ENCODE results near the gene RNASET2. TPM values are rescaled to one million over a fixed set of nuclear protein-coding genes. Genes with fewer than 3 reads are reported as not detected.

RNASET2 gene
- total RNA-seq, 1 donor from 2014 or later, result 22.0 TPM

DNA sequence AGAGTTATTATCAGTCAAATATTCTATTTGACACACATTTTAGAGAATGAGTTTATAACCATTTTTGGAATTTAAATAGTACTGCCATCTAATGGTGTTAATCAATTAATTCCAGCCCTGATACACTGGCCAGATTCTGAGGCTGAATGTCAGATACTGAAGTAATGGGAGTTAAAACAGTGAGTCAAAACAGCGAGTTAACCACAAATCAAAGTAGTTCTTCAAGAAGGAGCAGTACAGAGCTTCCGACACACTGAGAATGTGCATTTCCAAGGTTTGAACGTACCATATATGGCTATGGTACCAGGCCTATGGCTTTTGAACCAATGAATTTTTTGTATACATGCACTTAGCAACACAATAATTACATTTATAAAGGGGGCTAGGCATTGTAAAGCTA is 31.6 kb upstream of the RNASET2 start:
- Mint-ChIP-seq H3K9me3 (ENCODE audit: unreplicated experiment) (no peaks in the 10 kb centered on the region), H3K27ac (ENCODE audit: unreplicated experiment) (no peak overlapping the region), H3K36me3 (ENCODE audit: low read depth, unreplicated experiment) (no peaks in the 10 kb centered on the region), H3K4me3 (ENCODE audit: unreplicated experiment) (no peak overlapping the region), H3K4me1 (ENCODE audit: low read depth, unreplicated experiment) (peaks cover 16% of the 10 kb centered on the region), H3K27me3 (ENCODE audit: low read depth, unreplicated experiment) (no peaks in the 10 kb centered on the region)
- Histone ChIP-seq H3K4me3 (ENCODE audit: insufficient read depth, low read depth, low read length) (no peak overlapping the region), H3K36me3 (ENCODE audit: insufficient read depth, low read length) (no peaks in the 10 kb centered on the region), H3K4me1 (ENCODE audit: insufficient read depth, low read length) (no peaks in the 10 kb centered on the region), H3K9me3 (ENCODE audit: insufficient read depth, low read depth, low read length) (no peaks in the 10 kb centered on the region), H3K79me2 (ENCODE audit: insufficient read depth, low read length) (peaks cover 42% of the 10 kb centered on the region), H2AFZ (ENCODE audit: low read depth, low read length) (no peak overlapping the region), H3K4me2 (ENCODE audit: low read length) (no peak overlapping the region), H4K20me1 (ENCODE audit: insufficient read depth, low read length) (no peaks in the 10 kb centered on the region), H3K27ac (ENCODE audit: low read depth, low read length) (no peak overlapping the region), H3K9ac (ENCODE audit: low read length) (no peak overlapping the region), H3K27me3 (ENCODE audit: insufficient read depth, low read length) (no peaks in the 10 kb centered on the region)
- DNase-seq (ENCODE audit: low read depth) (peak; percentile 35), FAIRE-seq (peak; percentile 26)
- TF ChIP-seq, protein P1, sequence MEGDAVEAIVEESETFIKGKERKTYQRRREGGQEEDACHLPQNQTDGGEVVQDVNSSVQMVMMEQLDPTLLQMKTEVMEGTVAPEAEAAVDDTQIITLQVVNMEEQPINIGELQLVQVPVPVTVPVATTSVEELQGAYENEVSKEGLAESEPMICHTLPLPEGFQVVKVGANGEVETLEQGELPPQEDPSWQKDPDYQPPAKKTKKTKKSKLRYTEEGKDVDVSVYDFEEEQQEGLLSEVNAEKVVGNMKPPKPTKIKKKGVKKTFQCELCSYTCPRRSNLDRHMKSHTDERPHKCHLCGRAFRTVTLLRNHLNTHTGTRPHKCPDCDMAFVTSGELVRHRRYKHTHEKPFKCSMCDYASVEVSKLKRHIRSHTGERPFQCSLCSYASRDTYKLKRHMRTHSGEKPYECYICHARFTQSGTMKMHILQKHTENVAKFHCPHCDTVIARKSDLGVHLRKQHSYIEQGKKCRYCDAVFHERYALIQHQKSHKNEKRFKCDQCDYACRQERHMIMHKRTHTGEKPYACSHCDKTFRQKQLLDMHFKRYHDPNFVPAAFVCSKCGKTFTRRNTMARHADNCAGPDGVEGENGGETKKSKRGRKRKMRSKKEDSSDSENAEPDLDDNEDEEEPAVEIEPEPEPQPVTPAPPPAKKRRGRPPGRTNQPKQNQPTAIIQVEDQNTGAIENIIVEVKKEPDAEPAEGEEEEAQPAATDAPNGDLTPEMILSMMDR (IDR thresholded peaks at IDR 0.05; ENCODE audit: insufficient read depth, low read depth, low read length), result no peak
- no peak for TF ChIP-seq EZH2 (IDR thresholded peaks at IDR 0.05; ENCODE audit: insufficient read depth, low read length)

DNA sequence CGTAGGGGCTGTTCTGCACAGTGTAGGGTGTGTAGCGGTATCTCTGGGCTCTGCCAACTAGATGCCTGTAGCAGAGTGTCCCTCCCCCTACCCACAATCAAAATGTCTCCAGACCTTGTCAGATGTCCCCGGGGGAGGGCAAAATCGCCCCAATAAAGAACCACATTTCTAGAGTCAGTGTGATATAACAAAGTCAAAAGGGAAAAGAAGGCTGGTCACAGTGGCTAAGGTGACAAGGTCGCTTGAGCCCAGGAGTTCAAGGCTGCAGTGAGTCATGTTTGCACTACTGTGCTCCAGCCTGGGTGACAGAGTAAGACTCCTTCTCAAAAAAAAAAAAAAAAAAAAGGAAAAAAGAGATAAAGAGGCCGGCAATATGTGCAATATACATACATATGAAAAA is 31.1 kb upstream of the RNASET2 start:
- no peak overlapping the region for H3K4me3 ChIP-seq (ENCODE audit: insufficient read depth, low read depth, low read length)
- Mint-ChIP-seq H3K27me3 (ENCODE audit: low read depth, unreplicated experiment) (no peaks in the 10 kb centered on the region), H3K9me3 (ENCODE audit: unreplicated experiment) (no peaks in the 10 kb centered on the region), H3K4me1 (ENCODE audit: low read depth, unreplicated experiment) (peaks cover 16% of the 10 kb centered on the region), H3K36me3 (ENCODE audit: low read depth, unreplicated experiment) (no peaks in the 10 kb centered on the region), H3K4me3 (ENCODE audit: unreplicated experiment) (no peak overlapping the region), H3K27ac (ENCODE audit: unreplicated experiment) (no peak overlapping the region)
- H3K9ac ChIP-seq (ENCODE audit: low read length), result no peak overlapping the region
- peaks cover 38% of the 10 kb centered on the region for H3K79me2 ChIP-seq (ENCODE audit: insufficient read depth, low read length)
- H3K36me3 ChIP-seq (ENCODE audit: insufficient read depth, low read length), result no peaks in the 10 kb centered on the region
- no peaks in the 10 kb centered on the region for H3K9me3 ChIP-seq (ENCODE audit: insufficient read depth, low read depth, low read length)
- H3K27me3 ChIP-seq (ENCODE audit: insufficient read depth, low read length), result no peaks in the 10 kb centered on the region
- no peak for TF ChIP-seq EZH2 (IDR thresholded peaks at IDR 0.05; ENCODE audit: insufficient read depth, low read length)
- TF ChIP-seq, protein P1 (IDR thresholded peaks at IDR 0.05; ENCODE audit: insufficient read depth, low read depth, low read length), result no peak
- no peak overlapping the region for H3K4me2 ChIP-seq (ENCODE audit: low read length)
- no peak overlapping the region for H2AFZ ChIP-seq (ENCODE audit: low read depth, low read length)
- DNase-seq (ENCODE audit: low read depth) (no peak), FAIRE-seq (no peak)
- no peaks in the 10 kb centered on the region for H3K4me1 ChIP-seq (ENCODE audit: insufficient read depth, low read length)
- H4K20me1 ChIP-seq (ENCODE audit: insufficient read depth, low read length), result no peaks in the 10 kb centered on the region
- no peak overlapping the region for H3K27ac ChIP-seq (ENCODE audit: low read depth, low read length)

DNA sequence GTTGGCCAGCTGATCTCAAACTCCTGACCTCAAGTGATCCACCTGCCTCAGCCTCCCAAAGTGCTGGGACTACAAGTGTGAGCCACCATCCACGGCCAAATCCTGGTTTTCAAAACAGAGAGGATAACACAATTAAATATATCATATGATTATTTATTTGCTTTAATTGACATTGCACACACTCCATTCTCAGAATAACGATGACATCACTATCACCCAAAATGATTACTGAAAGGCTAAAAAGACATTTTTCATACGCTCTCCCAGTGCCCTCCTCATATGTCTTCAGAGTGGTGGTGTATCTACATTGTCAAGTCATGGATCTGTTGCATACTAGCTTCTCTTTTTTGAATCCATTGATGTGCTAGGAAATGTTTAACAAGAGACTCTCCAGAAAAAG is 24.4 kb upstream of the RNASET2 start:
- H3K9ac ChIP-seq (ENCODE audit: low read length), result no peak overlapping the region
- no peaks in the 10 kb centered on the region for H3K4me1 ChIP-seq (ENCODE audit: insufficient read depth, low read length)
- H3K36me3 Mint-ChIP-seq (ENCODE audit: low read depth, unreplicated experiment), result no peaks in the 10 kb centered on the region
- H3K27ac ChIP-seq (ENCODE audit: low read depth, low read length), result no peak overlapping the region
- H3K9me3 ChIP-seq (ENCODE audit: insufficient read depth, low read depth, low read length), result no peaks in the 10 kb centered on the region
- no peak overlapping the region for H3K4me2 ChIP-seq (ENCODE audit: low read length)
- no peak overlapping the region for H3K4me3 Mint-ChIP-seq (ENCODE audit: unreplicated experiment)
- no peaks in the 10 kb centered on the region for H3K36me3 ChIP-seq (ENCODE audit: insufficient read depth, low read length)
- FAIRE-seq, result no peak
- TF ChIP-seq, protein P1 (IDR thresholded peaks at IDR 0.05; ENCODE audit: insufficient read depth, low read depth, low read length), result no peak
- no peak for TF ChIP-seq EZH2 (IDR thresholded peaks at IDR 0.05; ENCODE audit: insufficient read depth, low read length)
- H3K27me3 ChIP-seq (ENCODE audit: insufficient read depth, low read length), result no peaks in the 10 kb centered on the region
- H3K79me2 ChIP-seq (ENCODE audit: insufficient read depth, low read length), result peaks cover 7% of the 10 kb centered on the region
- no peaks in the 10 kb centered on the region for H4K20me1 ChIP-seq (ENCODE audit: insufficient read depth, low read length)
- no peaks in the 10 kb centered on the region for H3K27me3 Mint-ChIP-seq (ENCODE audit: low read depth, unreplicated experiment)
- no peak overlapping the region for H3K27ac Mint-ChIP-seq (ENCODE audit: unreplicated experiment)
- H2AFZ ChIP-seq (ENCODE audit: low read depth, low read length), result no peak overlapping the region
- H3K4me3 ChIP-seq (ENCODE audit: insufficient read depth, low read depth, low read length), result no peak overlapping the region
- H3K9me3 Mint-ChIP-seq (ENCODE audit: unreplicated experiment), result no peaks in the 10 kb centered on the region
- peaks cover 4% of the 10 kb centered on the region for H3K4me1 Mint-ChIP-seq (ENCODE audit: low read depth, unreplicated experiment)
- no peak for DNase-seq (ENCODE audit: low read depth)

Measured in astrocyte (in vitro differentiated cells and primary cell).